GM12874 (cell line): ENCODE data around the gene CDCA3.

Experiments
- TF ChIP-seq, protein P1 (sequence below): IDR thresholded peaks from 2 replicates; pipeline ENCODE4 v1.5.1; 2011; ENCODE audit warnings: low read depth, mild to moderate bottlenecking, control low read depth, low read length, moderate library complexity; ENCODE audit not compliant: insufficient read depth

The CDCA3 gene

DNA sequence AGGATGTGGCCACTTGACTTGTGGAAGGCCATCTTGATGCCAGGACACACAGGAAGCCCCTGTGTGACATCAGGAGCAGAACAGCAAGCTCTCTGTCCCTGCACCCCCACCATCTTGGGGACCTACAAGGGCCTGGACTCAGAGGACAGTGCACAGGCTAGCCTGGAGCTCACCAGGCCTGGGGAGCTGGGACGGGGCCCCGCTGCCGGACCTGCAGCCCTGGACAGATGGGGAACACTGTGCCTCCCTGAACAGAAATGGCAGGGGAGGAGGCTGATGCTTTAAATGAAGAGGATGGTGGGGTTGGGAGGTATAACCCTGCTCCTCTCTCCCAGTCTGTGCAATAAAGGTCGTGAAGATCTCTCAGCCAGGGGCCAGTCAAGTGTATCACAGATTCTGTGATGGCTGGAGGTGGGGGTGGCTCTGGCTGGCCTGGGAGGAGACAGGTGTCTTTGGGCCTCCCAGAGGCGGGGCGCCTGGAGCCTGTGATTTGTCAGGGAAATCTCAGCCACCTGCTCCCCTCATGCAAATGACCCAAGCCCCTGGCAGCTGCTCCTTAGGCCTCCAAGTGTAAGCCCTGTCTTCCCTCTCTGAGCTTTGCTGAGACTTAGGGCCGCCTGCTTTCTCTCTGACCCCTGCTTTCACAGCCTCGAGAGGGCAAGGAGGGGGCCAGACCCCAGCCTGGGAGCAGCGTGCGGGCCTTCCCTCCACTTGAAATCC, 11.4 kb downstream of the CDCA3 start:
- TF ChIP-seq, protein P1, sequence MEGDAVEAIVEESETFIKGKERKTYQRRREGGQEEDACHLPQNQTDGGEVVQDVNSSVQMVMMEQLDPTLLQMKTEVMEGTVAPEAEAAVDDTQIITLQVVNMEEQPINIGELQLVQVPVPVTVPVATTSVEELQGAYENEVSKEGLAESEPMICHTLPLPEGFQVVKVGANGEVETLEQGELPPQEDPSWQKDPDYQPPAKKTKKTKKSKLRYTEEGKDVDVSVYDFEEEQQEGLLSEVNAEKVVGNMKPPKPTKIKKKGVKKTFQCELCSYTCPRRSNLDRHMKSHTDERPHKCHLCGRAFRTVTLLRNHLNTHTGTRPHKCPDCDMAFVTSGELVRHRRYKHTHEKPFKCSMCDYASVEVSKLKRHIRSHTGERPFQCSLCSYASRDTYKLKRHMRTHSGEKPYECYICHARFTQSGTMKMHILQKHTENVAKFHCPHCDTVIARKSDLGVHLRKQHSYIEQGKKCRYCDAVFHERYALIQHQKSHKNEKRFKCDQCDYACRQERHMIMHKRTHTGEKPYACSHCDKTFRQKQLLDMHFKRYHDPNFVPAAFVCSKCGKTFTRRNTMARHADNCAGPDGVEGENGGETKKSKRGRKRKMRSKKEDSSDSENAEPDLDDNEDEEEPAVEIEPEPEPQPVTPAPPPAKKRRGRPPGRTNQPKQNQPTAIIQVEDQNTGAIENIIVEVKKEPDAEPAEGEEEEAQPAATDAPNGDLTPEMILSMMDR, result no peak

DNA sequence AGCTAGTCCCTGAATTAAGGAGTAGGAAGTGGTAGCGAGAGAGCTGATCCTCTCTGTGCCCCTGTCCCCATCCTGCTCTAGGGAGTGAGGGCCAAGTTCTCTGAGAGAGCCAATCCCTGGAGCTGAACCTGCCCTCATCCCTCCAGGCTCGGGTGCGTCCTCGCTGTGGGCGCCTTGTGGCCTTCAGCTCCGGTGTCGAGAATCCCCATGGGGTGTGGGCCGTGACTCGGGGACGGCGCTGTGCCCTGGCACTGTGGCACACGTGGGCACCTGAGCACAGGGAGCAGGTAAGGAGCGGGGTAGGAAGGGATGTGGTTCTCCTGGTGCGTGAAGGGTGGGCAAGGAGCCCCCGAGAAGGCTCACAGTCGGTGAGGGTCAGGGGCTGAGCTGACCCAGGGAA, 12.2 kb downstream of the CDCA3 start:
- TF ChIP-seq, protein P1, result no peak

DNA sequence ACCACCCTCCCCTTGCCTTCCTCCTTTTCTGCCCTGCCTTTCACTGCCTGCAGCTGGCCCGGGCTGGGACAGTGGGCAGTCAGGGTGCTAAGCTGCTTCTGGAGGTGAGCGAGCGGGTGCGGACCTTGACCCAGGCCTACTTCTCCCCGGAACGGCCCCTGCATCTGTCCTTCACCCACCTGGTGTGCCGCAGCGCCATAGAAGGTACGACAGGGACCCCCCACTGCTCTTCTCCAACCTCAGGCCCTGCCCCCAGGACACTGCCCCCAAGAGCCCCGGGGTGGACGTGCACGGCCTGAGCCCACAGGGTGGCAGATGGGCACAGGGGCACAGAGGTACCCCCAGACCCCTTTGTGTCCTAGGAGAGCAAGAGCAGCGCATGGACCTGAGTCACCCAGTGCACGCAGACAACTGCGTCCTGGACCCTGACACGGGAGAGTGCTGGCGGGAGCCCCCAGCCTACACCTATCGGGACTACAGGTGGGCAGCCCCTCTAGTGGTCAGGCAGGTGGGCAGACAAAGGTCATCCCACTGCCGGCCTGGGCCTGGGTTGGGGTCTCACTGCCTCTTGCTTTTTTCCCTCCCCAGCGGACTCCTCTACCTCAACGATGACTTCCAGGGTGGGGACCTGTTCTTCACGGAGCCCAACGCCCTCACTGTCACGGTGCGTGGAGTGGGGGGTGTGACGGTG, 13.6 kb downstream of the CDCA3 start:
- TF ChIP-seq, protein P1, result no peak

DNA sequence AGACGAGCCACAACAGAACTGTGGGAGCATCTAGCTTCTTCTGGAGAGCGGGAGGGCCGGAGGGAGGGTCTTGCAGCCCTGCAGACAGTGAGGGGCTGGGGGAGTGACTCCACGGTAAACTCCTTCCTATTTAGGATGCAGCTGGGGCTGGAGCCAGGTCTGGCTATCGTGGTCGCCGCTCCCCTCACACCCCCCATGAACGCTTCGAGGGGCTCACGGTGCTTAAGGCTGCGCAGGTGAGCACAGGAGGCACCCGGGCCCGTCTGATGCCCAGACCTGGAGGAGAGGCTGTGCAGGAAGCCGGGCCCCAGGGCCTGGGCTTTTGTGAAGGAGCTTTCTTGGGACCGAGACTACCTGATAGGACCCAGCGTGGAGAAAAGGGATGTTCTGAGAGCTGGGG, 14.2 kb downstream of the CDCA3 start:
- TF ChIP-seq, protein P1, result no peak

DNA sequence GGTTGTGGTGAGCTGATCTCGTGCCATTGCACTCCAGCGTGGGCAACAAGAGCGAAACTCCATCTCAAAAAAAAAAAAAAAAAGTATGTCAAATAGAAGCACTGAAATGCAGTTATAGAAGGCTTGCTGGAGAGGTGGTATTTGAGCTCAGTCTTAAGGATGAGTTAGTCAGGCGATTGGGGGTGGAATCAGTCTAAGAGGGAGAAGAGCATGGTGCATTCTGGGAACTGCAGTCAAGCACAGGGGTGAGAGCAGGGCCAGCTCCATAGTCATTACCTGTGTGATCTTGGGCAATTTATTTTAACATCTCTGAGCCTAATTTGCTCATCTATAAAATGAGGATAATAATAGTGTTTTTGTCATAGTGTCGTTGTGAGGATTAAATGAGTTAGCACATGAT, 16.2 kb downstream of the CDCA3 start:
- TF ChIP-seq, protein P1, result no peak

DNA sequence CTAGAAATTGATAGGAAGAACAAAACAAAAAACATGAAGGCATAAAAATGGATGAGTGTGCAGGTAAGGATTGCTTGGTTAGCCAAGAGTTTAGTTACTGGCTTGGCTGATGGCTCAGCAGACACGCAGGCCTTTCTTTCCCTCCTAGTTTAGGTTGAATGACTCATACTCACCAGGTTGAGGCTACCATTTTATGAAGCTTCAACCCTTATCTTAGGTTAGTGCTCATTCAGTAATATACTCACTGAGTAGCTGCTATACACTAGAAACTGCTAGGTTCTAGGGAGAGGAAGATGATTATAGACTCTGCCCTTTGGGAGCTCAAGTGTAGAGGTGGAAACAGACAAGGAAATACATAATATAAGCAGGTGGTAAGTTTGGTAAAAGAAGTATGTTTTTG, 16.8 kb downstream of the CDCA3 start:
- TF ChIP-seq, protein P1, result no peak

DNA sequence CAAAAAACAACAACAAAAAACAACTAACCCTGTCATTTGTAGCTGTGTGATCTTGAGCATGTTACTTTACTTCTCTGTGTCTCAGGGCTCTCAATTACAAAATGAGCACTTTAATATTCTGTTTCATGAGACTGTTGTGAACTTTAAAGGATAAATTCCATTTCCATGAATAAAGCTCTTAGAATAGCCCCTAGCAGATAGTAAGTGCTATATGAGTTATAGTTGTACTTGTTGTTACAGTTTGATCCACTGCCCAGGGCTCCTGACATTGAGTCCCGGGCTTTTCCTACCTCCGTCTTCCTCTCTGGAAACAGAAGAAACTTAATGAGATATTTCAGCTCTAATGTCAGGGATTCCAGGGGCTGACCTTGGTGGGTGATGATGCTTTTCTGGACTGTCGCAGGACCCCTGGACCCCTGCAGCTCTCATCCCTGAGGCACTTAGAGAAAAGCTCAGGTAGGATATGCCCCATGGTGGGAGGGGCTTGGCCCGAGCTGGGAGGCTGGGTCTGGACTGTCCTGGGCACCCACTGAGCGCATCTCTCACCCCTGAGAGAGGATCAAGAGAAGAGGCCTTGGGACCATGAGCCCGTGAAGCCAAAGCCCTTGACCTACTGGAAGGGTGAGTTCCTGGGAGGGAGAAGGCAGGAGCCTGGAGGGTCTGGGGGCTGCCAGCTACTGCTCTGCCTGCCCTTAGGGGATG, 17.7 kb downstream of the CDCA3 start:
- TF ChIP-seq, protein P1, result no peak
